DMS53 treated with DMSO at 0.1 percent for 48 hours (cell line): ENCODE data around the gene LIPC.

Experiments used
- DNase-seq: peaks from one replicate; lab custom pipeline; 2025; ENCODE audit not compliant: unreplicated experiment; lab: John Stamatoyannopoulos, UW

Gene LIPC

DNA sequence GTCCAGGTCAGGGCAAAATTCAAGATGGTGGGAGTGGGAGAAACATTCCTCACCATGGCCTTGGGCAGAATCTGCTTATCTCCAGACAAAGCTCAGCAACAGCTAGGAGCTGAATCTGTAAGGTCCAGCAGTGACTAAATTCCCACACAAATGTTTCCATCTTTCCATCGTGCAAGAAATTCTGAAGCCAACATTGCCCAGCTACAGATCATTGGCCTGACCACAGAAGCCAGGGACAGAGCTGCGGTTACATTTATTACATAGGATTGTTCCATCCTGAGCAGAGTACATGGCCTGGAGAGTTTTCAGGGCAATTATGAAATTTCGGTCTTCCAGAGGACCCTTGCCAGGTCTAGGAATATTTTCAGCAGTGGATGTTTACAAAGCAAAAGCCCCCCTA, 100.3 kb downstream of the LIPC start:
- no peak for DNase-seq

DNA sequence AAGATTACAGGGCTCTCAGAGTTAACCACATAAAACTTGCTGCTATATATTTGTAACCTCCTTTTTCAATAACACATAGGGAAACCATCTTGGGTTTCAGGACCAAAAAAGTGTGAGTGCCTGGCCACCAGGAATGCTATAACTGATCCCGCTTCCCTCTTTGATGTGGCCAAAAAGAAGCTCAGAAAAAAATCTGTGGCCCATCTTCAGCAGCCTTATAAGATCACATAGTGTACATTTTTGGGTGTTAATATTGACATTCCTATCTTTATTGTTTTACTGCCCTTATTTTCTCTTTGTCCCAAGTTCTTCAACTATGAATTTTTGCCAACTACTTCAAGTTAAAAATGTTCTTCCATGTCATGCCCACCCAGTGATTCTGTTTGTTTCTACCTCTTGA, 102.8 kb downstream of the LIPC start:
- no peak for DNase-seq

GRCh38 chr15:58535337-58535736, 103.5 kb downstream of the LIPC start:
- DNase-seq: peak; percentile 5

DNA sequence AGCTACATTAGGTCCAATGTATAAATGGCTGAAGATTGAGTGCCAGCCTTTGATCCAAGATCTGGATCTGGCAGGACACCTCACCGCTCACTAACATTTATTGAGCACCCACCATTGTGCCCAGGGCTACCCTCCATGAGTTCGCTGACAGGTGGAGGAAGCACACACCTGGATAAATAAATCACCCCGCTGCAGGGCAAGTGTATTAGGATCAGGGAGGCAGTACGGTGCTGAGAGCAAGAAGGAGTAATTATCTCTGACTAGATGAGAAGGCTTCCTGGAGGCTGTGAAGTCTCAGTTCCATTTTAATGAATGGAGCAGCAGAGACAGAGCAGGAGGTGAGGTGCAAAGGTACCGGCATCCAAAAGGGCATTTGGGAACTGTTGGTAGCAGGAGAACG, 104.1 kb downstream of the LIPC start:
- no peak for DNase-seq

- no peak for DNase-seq
These were observed 104.6 kb downstream of the LIPC start for GRCh38 chr15:58536414-58536813.

DNA sequence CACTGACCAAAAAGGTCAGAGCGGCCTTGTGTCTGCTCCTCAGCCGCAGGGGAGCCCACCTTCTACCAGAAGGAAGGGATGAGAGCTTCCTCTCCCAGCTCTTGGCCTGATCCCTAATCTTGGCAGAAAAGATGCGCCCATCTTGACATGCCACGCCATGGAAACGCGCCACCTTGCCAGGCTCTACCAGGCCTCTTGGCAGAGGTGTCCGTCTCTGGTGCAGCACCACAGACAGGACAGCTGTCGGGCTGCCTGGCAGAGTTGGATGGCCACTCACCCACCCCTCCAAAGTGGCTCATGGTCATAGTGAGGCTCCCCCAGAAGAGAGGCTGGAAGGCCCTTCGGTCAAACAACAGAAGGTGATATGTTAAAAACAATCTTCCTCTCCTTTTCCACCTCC, 105.2 kb downstream of the LIPC start:
- DNase-seq: no peak

GRCh38 chr15:58538225-58538727, 106.5 kb downstream of the LIPC start:
- DNase-seq: no peak

GRCh38 chr15:58538901-58539300, 107.1 kb downstream of the LIPC start:
- DNase-seq: no peak

- no peak for DNase-seq
These were observed 107.8 kb downstream of the LIPC start for GRCh38 chr15:58539548-58539947.

- no peak for DNase-seq
These were observed 109.8 kb downstream of the LIPC start for GRCh38 chr15:58541410-58542087.

- DNase-seq: no peak
These were observed 112.0 kb downstream of the LIPC start for GRCh38 chr15:58543664-58544335.

GRCh38 chr15:58544756-58545155, 113.0 kb downstream of the LIPC start:
- DNase-seq: no peak

GRCh38 chr15:58545307-58546065, 113.7 kb downstream of the LIPC start:
- DNase-seq: no peak

DNA sequence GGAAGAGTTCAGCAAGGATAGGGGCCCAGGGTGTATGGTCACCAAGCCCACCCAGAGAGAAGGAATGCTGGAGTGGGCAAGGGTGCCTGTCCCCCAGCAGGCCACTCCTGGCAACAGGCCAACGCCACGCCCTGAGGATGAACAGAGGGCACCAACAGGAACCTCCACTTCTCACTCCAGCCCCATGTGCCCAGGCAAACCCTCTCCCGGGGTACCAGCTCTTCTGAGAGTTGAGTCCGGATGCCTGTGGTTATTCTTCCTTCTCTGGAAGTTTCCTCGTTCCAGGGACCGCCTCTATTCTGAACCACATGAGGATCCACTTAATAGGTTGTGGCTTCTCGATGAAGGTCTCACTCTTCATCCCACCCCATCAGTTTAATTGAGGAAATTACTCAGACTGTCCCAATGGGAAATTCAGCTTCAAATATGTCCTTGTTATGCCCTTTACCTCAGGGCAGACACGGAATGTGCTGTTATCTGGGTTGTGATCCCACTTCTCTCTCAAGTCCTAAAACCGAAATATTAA, 114.3 kb downstream of the LIPC start:
- DNase-seq: no peak

DNA sequence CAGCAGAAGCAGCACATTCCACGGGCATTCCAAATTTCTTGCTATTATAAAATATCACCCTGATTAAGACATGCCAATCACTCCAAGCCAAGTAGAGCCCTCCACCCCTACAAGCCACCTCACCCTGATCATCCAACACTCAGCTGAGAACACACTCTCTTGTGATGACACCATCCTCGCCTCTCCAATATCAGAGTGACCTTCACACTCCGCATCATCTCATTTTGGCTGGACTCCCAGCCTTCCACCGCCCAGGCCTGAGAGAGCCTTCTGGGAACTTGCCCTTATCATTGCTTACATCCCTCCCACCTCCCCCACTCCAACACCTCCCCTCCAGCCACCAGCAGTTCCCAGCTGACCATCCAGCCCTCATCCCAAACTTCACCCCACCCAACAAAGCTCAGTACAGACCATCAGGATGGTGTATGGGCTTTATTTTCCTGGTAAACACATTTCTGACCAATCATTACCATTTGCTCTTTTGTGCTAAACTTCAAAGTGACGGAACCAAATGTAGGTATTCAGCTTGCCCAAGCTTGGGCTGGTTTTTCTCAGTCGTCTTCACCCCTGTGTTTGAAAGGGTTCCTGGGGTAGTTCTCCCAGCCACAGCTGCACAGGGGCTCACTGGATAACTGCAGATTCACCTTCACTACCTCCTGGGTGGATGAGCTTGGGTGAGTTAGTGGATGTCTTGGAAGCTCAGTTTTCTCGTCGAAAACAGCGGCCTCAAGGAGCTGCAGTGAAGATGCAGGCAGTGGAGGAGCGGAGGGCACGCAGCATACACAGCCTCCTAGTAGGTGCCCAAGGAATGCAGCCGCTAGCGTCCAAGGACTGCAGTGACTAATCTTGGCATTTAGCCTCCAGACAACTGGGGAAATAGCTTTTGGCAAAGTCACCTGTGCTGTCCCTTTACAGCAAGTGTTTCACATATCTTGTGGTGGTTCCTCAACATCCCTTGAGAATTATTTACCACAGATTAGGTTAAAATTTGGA, 115.1 kb downstream of the LIPC start:
- peak; percentile 2 for DNase-seq

DNA sequence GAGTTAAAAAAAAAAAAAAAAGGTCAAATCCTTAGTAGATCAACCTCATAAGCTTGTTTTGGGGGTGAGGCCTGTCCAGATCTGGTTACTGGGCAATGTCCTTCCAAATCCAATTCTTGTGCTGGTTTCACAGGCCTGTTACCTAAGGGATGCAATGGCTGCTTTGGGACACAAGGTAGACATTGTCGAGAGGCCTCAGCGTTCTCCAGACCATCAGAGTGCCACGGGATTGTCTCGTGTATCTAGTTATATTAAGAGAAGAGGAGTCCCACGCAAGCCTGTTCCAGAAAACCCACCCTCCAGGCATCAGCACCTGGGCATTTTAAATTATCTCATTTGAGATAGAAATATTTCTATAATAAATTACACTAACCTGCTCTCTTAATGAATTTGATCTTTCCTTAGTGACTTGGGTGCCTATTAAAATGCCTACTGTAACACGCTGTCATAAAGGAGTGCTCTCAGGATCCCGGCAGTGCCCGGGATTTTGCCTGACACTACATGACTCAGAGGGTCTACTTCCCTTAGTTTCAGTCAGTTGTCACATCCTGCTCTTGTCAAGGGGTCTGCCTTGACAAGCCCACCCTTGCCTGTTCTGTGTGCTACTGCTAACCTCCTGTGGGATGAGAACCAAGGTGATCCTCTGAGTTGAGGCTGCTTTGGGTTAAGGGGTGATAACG, 116.0 kb downstream of the LIPC start:
- no peak for DNase-seq

GRCh38 chr15:58548308-58549012, 116.7 kb downstream of the LIPC start:
- DNase-seq: no peak

GRCh38 chr15:58549013-58549784, 117.4 kb downstream of the LIPC start:
- DNase-seq: no peak

DNA sequence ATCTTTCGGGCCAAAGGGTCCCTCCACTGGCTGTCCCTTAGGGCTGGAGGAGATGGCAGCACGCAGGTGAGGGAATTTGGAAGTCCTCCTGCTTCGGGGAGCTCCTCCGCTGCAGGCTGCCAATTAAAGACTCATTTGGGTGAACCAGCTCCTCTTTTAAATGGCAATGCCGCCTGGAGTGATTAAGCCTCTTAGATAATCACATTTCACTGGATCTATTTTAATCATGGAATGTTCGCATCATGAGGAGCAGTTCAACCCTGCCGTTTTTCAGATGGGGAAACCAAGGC, 117.9 kb downstream of the LIPC start:
- DNase-seq: no peak
